Vagina (tissue), 2 donors: ENCODE data around the gene GTF3C4.

ENCODE experiments used
- CTCF ChIP-seq, 3 experiments: fragments of 450-650 bp in 2 of 3; fragments of 200-600 bp in 1 of 3; sonication (generic) in 1 of 3; IDR thresholded peaks; one replicate each; pipeline ENCODE4 v1.5.1; 2017 to 2019; ENCODE audit warnings: antibody characterized with exemption in 3 of 3, mild to moderate bottlenecking in 2 of 3, moderate library complexity in 2 of 3
- POLR2A ChIP-seq, 2 donors: fragments of 450-650 bp; IDR thresholded peaks; one replicate each; pipeline ENCODE4 v1.6.1; 2017; ENCODE audit warnings: antibody characterized with exemption in 2 of 2, mild to moderate bottlenecking in 2 of 2, moderate library complexity in 2 of 2

GRCh38 chr9:132630116-132630515, 40.1 kb upstream of the GTF3C4 start:
- no peak for TF ChIP-seq POLR2A (IDR thresholded peaks at IDR 0.05)
- no peak for TF ChIP-seq CTCF (IDR thresholded peaks at IDR 0.05)
